Measurements from ENCODE around the gene CCDC60. TPM values are rescaled to one million over a fixed set of nuclear protein-coding genes. Genes with fewer than 3 reads are reported as not detected.

CCDC60 gene
- total RNA-seq, 2 experiments from 2014 or later: not detected

DNA sequence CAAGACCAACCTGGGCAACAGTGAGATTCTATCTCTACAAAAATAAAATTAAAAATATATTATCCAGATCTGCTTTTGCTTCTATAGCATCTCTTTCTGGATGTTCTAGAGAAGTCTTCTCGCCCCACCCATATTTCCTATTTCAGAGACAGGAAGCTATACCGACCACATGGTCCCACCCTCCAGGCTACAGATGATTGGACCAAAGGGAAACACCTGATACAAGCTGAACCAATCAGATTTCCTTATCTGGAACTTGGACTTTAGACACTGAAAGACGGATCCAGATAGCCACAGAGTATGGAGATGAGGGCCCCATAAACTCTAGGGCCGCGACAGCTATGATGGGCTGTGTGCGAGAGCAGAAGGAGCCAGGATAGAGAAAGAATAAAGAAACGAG, 48.7 kb downstream of the CCDC60 start:
- peaks cover 1% of the 10 kb centered on the region for H3K36me3 Mint-ChIP-seq
- H3K9me3 Mint-ChIP-seq: peaks cover 2% of the 10 kb centered on the region
- H3K4me3 Mint-ChIP-seq: no peak overlapping the region
- no peaks in the 10 kb centered on the region for H3K4me1 Mint-ChIP-seq
- no peak overlapping the region for H3K27ac Mint-ChIP-seq
- peaks cover 2% of the 10 kb centered on the region for H3K27me3 Mint-ChIP-seq
- DNase-seq (no peak), ATAC-seq (ENCODE audit: low read depth) (no peak)
- POLR2A ChIA-PET: no interaction called here

- H3K27me3 Mint-ChIP-seq: peaks cover 4% of the 10 kb centered on the region
These were observed 49.8 kb downstream of the CCDC60 start for GRCh38 chr12:119384340-119384739.

DNA sequence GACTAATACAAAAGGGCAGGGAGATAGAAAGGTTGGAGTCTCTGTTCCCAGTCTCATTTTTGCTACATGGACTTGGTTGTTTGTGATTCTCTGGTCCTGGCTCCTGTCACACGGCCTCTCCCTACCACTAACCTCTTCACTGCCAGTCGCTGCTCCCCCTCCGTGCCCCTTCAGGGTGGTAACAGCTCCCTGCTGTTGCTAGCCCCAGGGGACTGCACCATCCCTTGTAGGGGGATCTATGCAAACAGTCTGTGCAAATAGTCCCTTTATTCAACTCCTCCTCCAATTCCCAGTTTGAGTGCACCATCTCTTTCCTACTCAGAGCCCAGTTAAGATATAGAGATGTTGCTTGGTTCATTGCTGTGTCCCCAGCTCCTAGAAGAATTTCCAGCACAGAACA, 51.1 kb downstream of the CCDC60 start:
- POLR2A ChIA-PET: no interaction called here
- Mint-ChIP-seq H3K27ac (no peak overlapping the region), H3K27me3 (peaks cover 4% of the 10 kb centered on the region), H3K36me3 (peaks cover 1% of the 10 kb centered on the region), H3K4me3 (no peak overlapping the region), H3K4me1 (no peaks in the 10 kb centered on the region), H3K9me3 (peaks cover 2% of the 10 kb centered on the region)
- ATAC-seq (ENCODE audit: low read depth): no peak
- DNase-seq: no peak

More at GRCh38 chr12:119384340-119384739, 49.8 kb downstream of the CCDC60 start:
- ATAC-seq (ENCODE audit: low read depth) (no peak), DNase-seq (no peak)
- POLR2A ChIA-PET: no interaction called here
- H3K9me3 Mint-ChIP-seq: peaks cover 2% of the 10 kb centered on the region
- peaks cover 1% of the 10 kb centered on the region for H3K36me3 Mint-ChIP-seq
- H3K4me1 Mint-ChIP-seq: no peaks in the 10 kb centered on the region
- H3K27ac Mint-ChIP-seq: no peak overlapping the region
- H3K4me3 Mint-ChIP-seq: no peak overlapping the region

DNA sequence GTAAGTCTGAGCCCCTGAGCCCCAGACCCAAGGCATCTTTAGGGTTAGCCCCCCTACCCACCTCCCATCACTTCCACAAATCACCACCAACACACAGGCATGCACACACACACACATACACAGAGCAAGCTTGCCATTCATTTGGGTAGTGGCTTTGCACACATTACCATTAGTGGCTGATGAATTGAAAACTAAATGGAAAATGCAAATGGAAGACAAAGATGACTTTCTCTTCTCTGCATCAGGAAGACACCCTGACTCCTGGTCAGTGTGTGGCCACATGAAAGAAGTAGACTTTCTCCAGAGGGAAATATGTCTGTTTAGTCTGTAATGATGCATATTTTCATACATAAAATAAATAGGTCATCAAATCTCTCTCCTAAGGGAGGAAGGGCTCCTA, 55.2 kb downstream of the CCDC60 start:
- Mint-ChIP-seq H3K4me3 (no peak overlapping the region), H3K9me3 (no peaks in the 10 kb centered on the region), H3K4me1 (no peaks in the 10 kb centered on the region), H3K27ac (no peak overlapping the region), H3K36me3 (no peaks in the 10 kb centered on the region), H3K27me3 (peaks cover 6% of the 10 kb centered on the region)
- DNase-seq (no peak), ATAC-seq (ENCODE audit: low read depth) (no peak)
- POLR2A ChIA-PET: no interaction called here

DNA sequence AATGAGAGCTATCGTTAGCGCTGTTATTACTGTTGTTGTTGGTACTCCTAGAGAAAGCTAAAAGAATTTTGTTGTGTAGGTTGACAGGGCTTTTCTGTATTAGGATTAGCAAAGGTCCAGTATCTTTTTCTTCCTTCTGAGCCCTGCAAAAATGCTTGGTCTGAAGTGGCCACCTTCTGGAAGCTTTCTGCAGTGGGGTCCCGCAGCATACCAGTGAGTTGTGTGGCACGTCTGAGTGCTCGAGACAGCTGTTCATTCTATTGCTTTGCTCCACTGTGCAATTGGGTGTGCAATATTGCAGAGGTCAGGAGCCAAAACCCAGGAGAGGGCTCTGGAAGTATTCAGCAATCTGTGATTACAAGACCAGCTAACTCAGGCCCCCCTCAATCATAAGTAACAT, 57.1 kb downstream of the CCDC60 start:
- Mint-ChIP-seq H3K27me3 (peaks cover 6% of the 10 kb centered on the region), H3K4me3 (no peak overlapping the region), H3K9me3 (no peaks in the 10 kb centered on the region), H3K4me1 (no peaks in the 10 kb centered on the region), H3K27ac (no peak overlapping the region), H3K36me3 (no peaks in the 10 kb centered on the region)
- no peak for ATAC-seq (ENCODE audit: low read depth)
- DNase-seq: no peak
- POLR2A ChIA-PET: no interaction called here

DNA sequence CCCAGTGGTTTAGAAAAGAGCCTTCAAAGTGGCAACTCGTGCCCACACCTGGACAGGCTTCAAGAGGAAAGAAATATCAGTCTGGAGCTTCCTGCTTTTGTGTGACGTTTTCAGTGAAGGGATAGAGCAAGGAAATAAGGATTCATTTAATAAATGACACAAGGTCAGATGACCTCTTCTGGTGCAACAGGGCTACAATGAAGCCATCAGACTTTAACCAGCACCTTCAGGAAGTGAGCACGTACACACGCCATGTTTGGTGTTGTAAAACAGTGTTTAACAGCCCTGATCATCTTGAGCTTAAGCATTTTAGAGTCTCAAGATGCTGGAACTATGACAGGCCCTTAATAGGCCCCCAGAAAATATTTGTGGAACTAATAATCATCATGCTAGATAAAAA, 59.1 kb downstream of the CCDC60 start:
- Mint-ChIP-seq H3K27ac (no peak overlapping the region), H3K36me3 (no peaks in the 10 kb centered on the region), H3K4me1 (no peaks in the 10 kb centered on the region), H3K27me3 (peaks cover 5% of the 10 kb centered on the region), H3K4me3 (no peak overlapping the region), H3K9me3 (no peaks in the 10 kb centered on the region)
- DNase-seq (no peak), ATAC-seq (ENCODE audit: low read depth) (no peak)
- POLR2A ChIA-PET: no interaction called here

GRCh38 chr12:119397540-119397939, 63.0 kb downstream of the CCDC60 start:
- peaks cover 2% of the 10 kb centered on the region for H3K27me3 Mint-ChIP-seq

DNA sequence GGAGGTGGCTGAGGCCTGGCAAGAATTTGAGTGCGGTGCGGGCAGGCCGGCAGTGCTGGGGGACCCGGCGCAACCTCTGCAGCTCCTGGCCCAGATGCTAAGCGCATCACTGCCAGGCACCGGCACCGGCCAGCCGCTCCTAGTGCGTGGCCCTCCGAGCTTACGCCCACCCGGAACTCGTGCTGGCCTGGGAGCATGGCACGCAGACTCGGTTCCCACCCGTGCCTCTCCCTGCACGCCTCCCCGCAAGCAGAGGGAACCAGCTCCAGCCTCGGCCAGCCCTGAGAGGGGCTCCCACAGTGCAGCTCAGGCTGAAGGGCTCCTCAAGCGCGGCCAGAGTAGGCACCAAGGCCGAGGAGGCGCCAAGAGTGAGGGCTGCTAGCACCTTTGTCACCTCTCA, 63.7 kb downstream of the CCDC60 start:
- H3K4me3 Mint-ChIP-seq: no peak overlapping the region

More at GRCh38 chr12:119397540-119397939, 63.0 kb downstream of the CCDC60 start:
- POLR2A ChIA-PET: no interaction called here
- no peak for DNase-seq
- no peaks in the 10 kb centered on the region for H3K36me3 Mint-ChIP-seq
- no peak overlapping the region for H3K27ac Mint-ChIP-seq
- H3K4me3 Mint-ChIP-seq: no peak overlapping the region
- no peaks in the 10 kb centered on the region for H3K9me3 Mint-ChIP-seq
- no peaks in the 10 kb centered on the region for H3K4me1 Mint-ChIP-seq
- no peak for ATAC-seq (ENCODE audit: low read depth)

GRCh38 chr12:119399301-119399700, 64.8 kb downstream of the CCDC60 start:
- DNase-seq (no peak), ATAC-seq (ENCODE audit: low read depth) (no peak)
- no peak overlapping the region for H3K27ac Mint-ChIP-seq
- no peaks in the 10 kb centered on the region for H3K9me3 Mint-ChIP-seq
- no peaks in the 10 kb centered on the region for H3K36me3 Mint-ChIP-seq
- POLR2A ChIA-PET: no interaction called here
- H3K4me1 Mint-ChIP-seq: no peaks in the 10 kb centered on the region
- H3K4me3 Mint-ChIP-seq: no peak overlapping the region
- peaks cover under 1% of the 10 kb centered on the region for H3K27me3 Mint-ChIP-seq

More for the DNA sequence above, 63.7 kb downstream of the CCDC60 start:
- Mint-ChIP-seq H3K36me3 (no peaks in the 10 kb centered on the region), H3K9me3 (no peaks in the 10 kb centered on the region), H3K27ac (no peak overlapping the region), H3K27me3 (no peaks in the 10 kb centered on the region), H3K4me1 (no peaks in the 10 kb centered on the region)
- DNase-seq: no peak
- POLR2A ChIA-PET: no interaction called here
- no peak for ATAC-seq (ENCODE audit: low read depth)

DNA sequence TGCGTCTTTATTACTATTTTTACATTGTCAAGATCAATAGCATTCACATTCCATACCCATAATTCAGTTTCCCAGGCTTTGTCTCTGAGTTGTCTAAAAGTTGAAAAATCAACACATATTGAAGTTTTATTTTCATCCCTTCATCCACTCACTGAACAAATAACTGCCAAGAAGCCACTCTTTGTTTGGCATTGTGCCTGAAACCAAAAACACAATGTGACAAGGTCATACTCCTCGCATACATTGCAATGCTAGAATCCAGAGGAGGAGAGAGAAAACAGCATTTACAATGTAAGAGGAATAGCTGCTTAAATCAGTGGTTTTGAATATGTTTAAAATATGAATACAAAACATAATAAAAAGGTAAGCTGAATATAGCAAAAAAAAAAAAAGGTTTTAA, 71.8 kb downstream of the CCDC60 start:
- Mint-ChIP-seq H3K4me3 (no peak overlapping the region), H3K4me1 (no peaks in the 10 kb centered on the region), H3K9me3 (no peaks in the 10 kb centered on the region), H3K27me3 (peaks cover 2% of the 10 kb centered on the region), H3K27ac (no peak overlapping the region), H3K36me3 (no peaks in the 10 kb centered on the region)
- POLR2A ChIA-PET: no interaction called here
- DNase-seq (no peak), ATAC-seq (ENCODE audit: low read depth) (no peak)

GRCh38 chr12:119406811-119407210, 72.3 kb downstream of the CCDC60 start:
- ATAC-seq (ENCODE audit: low read depth): no peak
- no peak overlapping the region for H3K27ac Mint-ChIP-seq
- H3K9me3 Mint-ChIP-seq: no peaks in the 10 kb centered on the region
- no peaks in the 10 kb centered on the region for H3K36me3 Mint-ChIP-seq
- DNase-seq: no peak
- no peak overlapping the region for H3K4me3 Mint-ChIP-seq
- POLR2A ChIA-PET: no interaction called here
- no peaks in the 10 kb centered on the region for H3K4me1 Mint-ChIP-seq
- H3K27me3 Mint-ChIP-seq: peaks cover 5% of the 10 kb centered on the region

- POLR2A ChIA-PET: no interaction called here
- ATAC-seq (ENCODE audit: low read depth): no peak
- Mint-ChIP-seq H3K36me3 (no peaks in the 10 kb centered on the region), H3K27me3 (peaks cover 5% of the 10 kb centered on the region), H3K4me1 (no peaks in the 10 kb centered on the region), H3K9me3 (no peaks in the 10 kb centered on the region), H3K4me3 (no peak overlapping the region), H3K27ac (no peak overlapping the region)
- no peak for DNase-seq
These were observed 74.5 kb downstream of the CCDC60 start for GRCh38 chr12:119409043-119409442.

GRCh38 chr12:119410396-119410795, 75.9 kb downstream of the CCDC60 start:
- H3K27me3 Mint-ChIP-seq: peaks cover 3% of the 10 kb centered on the region
- H3K27ac Mint-ChIP-seq: no peak overlapping the region
- POLR2A ChIA-PET: no interaction called here
- ATAC-seq (ENCODE audit: low read depth): no peak
- no peak overlapping the region for H3K4me3 Mint-ChIP-seq
- DNase-seq: no peak
- no peaks in the 10 kb centered on the region for H3K9me3 Mint-ChIP-seq
- no peaks in the 10 kb centered on the region for H3K4me1 Mint-ChIP-seq
- H3K36me3 Mint-ChIP-seq: no peaks in the 10 kb centered on the region

DNA sequence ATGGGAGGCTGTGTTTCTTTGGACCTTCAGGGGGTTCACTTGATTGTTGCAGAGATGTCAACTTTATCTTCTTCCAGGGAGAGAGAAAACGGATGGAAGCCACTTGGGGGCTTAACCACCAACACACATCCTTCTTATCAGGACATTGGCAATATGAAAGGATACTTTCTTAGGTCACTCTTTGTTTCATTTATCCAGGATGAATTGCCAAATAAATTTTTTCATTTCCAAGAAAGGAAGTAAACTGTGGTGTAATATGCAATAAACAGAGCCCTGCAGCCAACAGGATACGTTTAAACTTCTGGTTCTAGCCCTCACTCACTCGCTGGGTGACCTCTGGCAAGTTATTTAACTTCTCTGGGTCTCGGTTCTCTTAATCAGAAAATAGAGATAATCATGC, 77.8 kb downstream of the CCDC60 start:
- H3K27me3 Mint-ChIP-seq: peaks cover 3% of the 10 kb centered on the region
- no peaks in the 10 kb centered on the region for H3K9me3 Mint-ChIP-seq
- no peaks in the 10 kb centered on the region for H3K4me1 Mint-ChIP-seq
- ATAC-seq (ENCODE audit: low read depth) (no peak), DNase-seq (no peak)
- POLR2A ChIA-PET: no interaction called here
- no peak overlapping the region for H3K4me3 Mint-ChIP-seq
- H3K27ac Mint-ChIP-seq: no peak overlapping the region
- H3K36me3 Mint-ChIP-seq: no peaks in the 10 kb centered on the region

Measured in activated naive CD8-positive, alpha-beta T cell treated with anti-CD3 and anti-CD28 coated beads, Interleukin-2, amount 10 ng/mL, durations not matched to agents 7 days and 5 days (primary cell).